Measurements from ENCODE around the gene EDAR. TPM values are rescaled to one million over a fixed set of nuclear protein-coding genes. Genes with fewer than 3 reads are reported as not detected.
A peak's percentile ranks its signal among the peaks of the same experiment; 100 is the strongest.

The EDAR gene
- total RNA-seq, 5 donors from 2014 or later (not counting 1 experiment from before 2014, with no cell fraction given), result 5.2 to 15.6 (median 7.4) TPM

GRCh38 chr2:109029490-109030201 lies 40.6 kb upstream of the EDAR start:
- CTCF ChIA-PET, result no interaction called here
- H3K9me3 Mint-ChIP-seq, result peaks cover 0 to 4% (median 0%) of the 10 kb centered on the region in 3 donors
- 91% methylated on average over 4 of the region's 6 CpGs for WGBS (ENCODE audit: insufficient coverage)

GRCh38 chr2:109028738-109029489 lies 39.9 kb upstream of the EDAR start:
- ChIA-PET POLR2A (no interaction called here), CTCF (no interaction called here)
- Mint-ChIP-seq H3K27me3 (no peaks in the 10 kb centered on the region), H3K36me3 (no peaks in the 10 kb centered on the region), H3K4me3 (no peak overlapping the region), H3K9me3 (peaks cover 0 to 4% (median 0%) of the 10 kb centered on the region in 3 donors), H3K4me1 (peaks cover 49 to 57% (median 53%) of the 10 kb centered on the region in 3 donors), H3K27ac (peak overlapping the region; percentile 75 to 98)
- H3K27ac ChIP-seq (ENCODE audit: low read length), result peak overlapping the region; percentile 40
- H3K27me3 ChIP-seq (replicated peaks in 1 of 2; ENCODE audit: control insufficient read depth in 2 of 2, extremely low read depth in 1 of 2, insufficient read depth in 2 of 2, low read length in 1 of 2), result no peaks in the 10 kb centered on the region
- peaks cover 0 to 2% of the 10 kb centered on the region in 2 donors for H3K36me3 ChIP-seq (ENCODE audit: control insufficient read depth in 2 of 2, extremely low read depth in 1 of 2, insufficient read depth in 1 of 2, low read length in 1 of 2)
- H3K4me3 ChIP-seq (ENCODE audit: control insufficient read depth in 1 of 2, extremely low read depth in 1 of 2, low read length in 1 of 2), result no peak overlapping the region
- no peaks in the 10 kb centered on the region for H3K9me3 ChIP-seq
- DNase-seq (no peak), ATAC-seq (replicated peaks in 1 of 4) (no peak)
- WGBS (ENCODE audit: insufficient coverage), result 88% methylated on average over 1 of the region's 5 CpGs
- H3K4me1 ChIP-seq (ENCODE audit: control insufficient read depth in 1 of 2, extremely low read depth in 1 of 2, insufficient read depth in 2 of 2, low read length in 2 of 2), result peaks cover 29 to 58% of the 10 kb centered on the region in 2 experiments

More at GRCh38 chr2:109029490-109030201, 40.6 kb upstream of the EDAR start:
- POLR2A ChIA-PET, result interaction anchor here in 1 of 2 donors (0.6 kb wide), 1 partner anchor 60 kb away, joined by 4 read pairs; no protein-coding TSS in a partner anchor
- H3K4me1 Mint-ChIP-seq, result peaks cover 56 to 59% (median 59%) of the 10 kb centered on the region in 3 donors
- no peaks in the 10 kb centered on the region for H3K27me3 Mint-ChIP-seq
- Histone ChIP-seq H3K4me3 (ENCODE audit: control insufficient read depth in 1 of 2, extremely low read depth in 1 of 2, low read length in 1 of 2) (no peak overlapping the region), H3K27ac (ENCODE audit: low read length) (peak overlapping the region; percentile 92), H3K4me1 (ENCODE audit: control insufficient read depth in 1 of 2, extremely low read depth in 1 of 2, insufficient read depth in 2 of 2, low read length in 2 of 2) (peaks cover 35 to 65% of the 10 kb centered on the region in 2 experiments), H3K27me3 (replicated peaks in 1 of 2; ENCODE audit: control insufficient read depth in 2 of 2, extremely low read depth in 1 of 2, insufficient read depth in 2 of 2, low read length in 1 of 2) (no peaks in the 10 kb centered on the region), H3K36me3 (ENCODE audit: control insufficient read depth in 2 of 2, extremely low read depth in 1 of 2, insufficient read depth in 1 of 2, low read length in 1 of 2) (peaks cover 0 to 2% of the 10 kb centered on the region in 2 donors), H3K9me3 (no peaks in the 10 kb centered on the region)
- ATAC-seq (replicated peaks in 1 of 4) (no peak), DNase-seq (no peak)
- H3K4me3 Mint-ChIP-seq, result peak overlapping the region in 1 of 3 donors; percentile 18
- H3K36me3 Mint-ChIP-seq, result no peaks in the 10 kb centered on the region
- H3K27ac Mint-ChIP-seq, result peak overlapping the region; percentile 91 to 98

- Mint-ChIP-seq H3K4me3 (no peak overlapping the region), H3K27me3 (no peaks in the 10 kb centered on the region), H3K36me3 (no peaks in the 10 kb centered on the region), H3K9me3 (peaks cover 0 to 2% (median 0%) of the 10 kb centered on the region in 3 donors), H3K4me1 (peaks cover 43 to 54% (median 49%) of the 10 kb centered on the region in 3 donors), H3K27ac (peak overlapping the region; percentile 75 to 88)
- no peak for ATAC-seq (replicated peaks in 1 of 4)
- Histone ChIP-seq H3K36me3 (ENCODE audit: control insufficient read depth in 2 of 2, extremely low read depth in 1 of 2, insufficient read depth in 1 of 2, low read length in 1 of 2) (peaks cover 0 to 2% of the 10 kb centered on the region in 2 donors), H3K27ac (ENCODE audit: low read length) (no peak overlapping the region), H3K4me3 (ENCODE audit: control insufficient read depth in 1 of 2, extremely low read depth in 1 of 2, low read length in 1 of 2) (no peak overlapping the region), H3K27me3 (replicated peaks in 1 of 2; ENCODE audit: control insufficient read depth in 2 of 2, extremely low read depth in 1 of 2, insufficient read depth in 2 of 2, low read length in 1 of 2) (no peaks in the 10 kb centered on the region), H3K4me1 (ENCODE audit: control insufficient read depth in 1 of 2, extremely low read depth in 1 of 2, insufficient read depth in 2 of 2, low read length in 2 of 2) (peaks cover 24 to 52% of the 10 kb centered on the region in 2 experiments), H3K9me3 (no peaks in the 10 kb centered on the region)
- WGBS (ENCODE audit: insufficient coverage), result 87% methylated on average over 6 of the region's 6 CpGs
- POLR2A ChIA-PET, result no interaction called here
- peak in 7 of 35 experiments; percentile 6 to 36 (median 15) for DNase-seq
- CTCF ChIA-PET, result no interaction called here
Observed at GRCh38 chr2:109028277-109028676, 39.3 kb upstream of the EDAR start.

- no peak overlapping the region for H3K4me3 Mint-ChIP-seq
- no peaks in the 10 kb centered on the region for H3K36me3 Mint-ChIP-seq
- peaks cover 37 to 51% (median 44%) of the 10 kb centered on the region in 3 donors for H3K4me1 Mint-ChIP-seq
- H3K9me3 Mint-ChIP-seq, result no peaks in the 10 kb centered on the region
- H3K4me3 ChIP-seq (ENCODE audit: control insufficient read depth in 1 of 2, extremely low read depth in 1 of 2, low read length in 1 of 2), result no peak overlapping the region
- DNase-seq, result no peak
- no peaks in the 10 kb centered on the region for H3K27me3 Mint-ChIP-seq
- H3K27ac Mint-ChIP-seq, result peak overlapping the region; percentile 66 to 82
- H3K9me3 ChIP-seq, result no peaks in the 10 kb centered on the region
- ATAC-seq (replicated peaks in 1 of 4), result no peak
- H3K27ac ChIP-seq (ENCODE audit: low read length), result no peak overlapping the region
- CTCF ChIA-PET, result no interaction called here
- POLR2A ChIA-PET, result no interaction called here
- H3K4me1 ChIP-seq (ENCODE audit: control insufficient read depth in 1 of 2, extremely low read depth in 1 of 2, insufficient read depth in 2 of 2, low read length in 2 of 2), result peaks cover 18 to 46% of the 10 kb centered on the region in 2 experiments
- H3K27me3 ChIP-seq (replicated peaks in 1 of 2; ENCODE audit: control insufficient read depth in 2 of 2, extremely low read depth in 1 of 2, insufficient read depth in 2 of 2, low read length in 1 of 2), result no peaks in the 10 kb centered on the region
- peaks cover 0 to 2% of the 10 kb centered on the region in 2 donors for H3K36me3 ChIP-seq (ENCODE audit: control insufficient read depth in 2 of 2, extremely low read depth in 1 of 2, insufficient read depth in 1 of 2, low read length in 1 of 2)
- 100% methylated on average over 3 of the region's 5 CpGs for WGBS (ENCODE audit: insufficient coverage)
Observed at GRCh38 chr2:109027702-109028101, 38.7 kb upstream of the EDAR start.

GRCh38 chr2:109024477-109024876 lies 35.5 kb upstream of the EDAR start:
- Histone ChIP-seq H3K27ac (ENCODE audit: low read length) (no peak overlapping the region), H3K36me3 (ENCODE audit: control insufficient read depth in 2 of 2, extremely low read depth in 1 of 2, insufficient read depth in 1 of 2, low read length in 1 of 2) (peaks cover 0 to 2% of the 10 kb centered on the region in 2 donors), H3K4me1 (ENCODE audit: control insufficient read depth in 1 of 2, extremely low read depth in 1 of 2, insufficient read depth in 2 of 2, low read length in 2 of 2) (peaks cover 11 to 35% of the 10 kb centered on the region in 2 experiments), H3K27me3 (replicated peaks in 1 of 2; ENCODE audit: control insufficient read depth in 2 of 2, extremely low read depth in 1 of 2, insufficient read depth in 2 of 2, low read length in 1 of 2) (peaks cover 0 to 11% of the 10 kb centered on the region in 2 experiments), H3K9me3 (no peaks in the 10 kb centered on the region), H3K4me3 (ENCODE audit: control insufficient read depth in 1 of 2, extremely low read depth in 1 of 2, low read length in 1 of 2) (no peak overlapping the region)
- Mint-ChIP-seq H3K27ac (no peak overlapping the region), H3K4me3 (no peak overlapping the region), H3K27me3 (no peaks in the 10 kb centered on the region), H3K9me3 (no peaks in the 10 kb centered on the region), H3K36me3 (no peaks in the 10 kb centered on the region), H3K4me1 (peaks cover 27 to 45% (median 29%) of the 10 kb centered on the region in 3 donors)
- WGBS (ENCODE audit: insufficient coverage), result no CpG with 5 or more reads among the region's 3 CpGs
- POLR2A ChIA-PET, result no interaction called here
- DNase-seq (no peak), ATAC-seq (replicated peaks in 1 of 4) (no peak)
- CTCF ChIA-PET, result interaction anchor here in 1 of 2 donors (1.2 kb wide), 1 partner anchor 95 kb away, joined by 3 read pairs; no protein-coding TSS in a partner anchor

GRCh38 chr2:109021895-109022300 lies 32.9 kb upstream of the EDAR start:
- ChIA-PET CTCF (interaction anchor here in 1 of 2 donors (0.7 kb wide), 1 partner anchor 217 kb away, joined by 3 read pairs; no protein-coding TSS in a partner anchor), POLR2A (no interaction called here)

More at GRCh38 chr2:109021895-109022300, 32.9 kb upstream of the EDAR start:
- DNase-seq (no peak), ATAC-seq (replicated peaks in 1 of 4) (no peak)
- H3K36me3 ChIP-seq (ENCODE audit: control insufficient read depth in 2 of 2, extremely low read depth in 1 of 2, insufficient read depth in 1 of 2, low read length in 1 of 2), result no peaks in the 10 kb centered on the region
- peaks cover 20 to 41% (median 32%) of the 10 kb centered on the region in 3 donors for H3K4me1 Mint-ChIP-seq
- H3K9me3 ChIP-seq, result no peaks in the 10 kb centered on the region
- 86% methylated on average over 11 of the region's 13 CpGs for WGBS (ENCODE audit: insufficient coverage)
- no peak overlapping the region for H3K27ac ChIP-seq (ENCODE audit: low read length)
- no peak overlapping the region for H3K27ac Mint-ChIP-seq
- H3K27me3 ChIP-seq (replicated peaks in 1 of 2; ENCODE audit: control insufficient read depth in 2 of 2, extremely low read depth in 1 of 2, insufficient read depth in 2 of 2, low read length in 1 of 2), result peaks cover 0 to 17% of the 10 kb centered on the region in 2 experiments
- H3K27me3 Mint-ChIP-seq, result no peaks in the 10 kb centered on the region
- H3K9me3 Mint-ChIP-seq, result no peaks in the 10 kb centered on the region
- no peak overlapping the region for H3K4me3 Mint-ChIP-seq
- H3K4me3 ChIP-seq (ENCODE audit: control insufficient read depth in 1 of 2, extremely low read depth in 1 of 2, low read length in 1 of 2), result no peak overlapping the region
- peaks cover 4 to 14% of the 10 kb centered on the region in 2 experiments for H3K4me1 ChIP-seq (ENCODE audit: control insufficient read depth in 1 of 2, extremely low read depth in 1 of 2, insufficient read depth in 2 of 2, low read length in 2 of 2)
- H3K36me3 Mint-ChIP-seq, result no peaks in the 10 kb centered on the region
